GM12875 (cell line): ENCODE results near the gene CEACAM21.

Source experiments
- H3K4me3 ChIP-seq: one replicate; pipeline ENCODE4 v1.5.1; 2011; ENCODE audit warnings: low read depth, low read length, control low read depth
- CTCF ChIP-seq: IDR thresholded peaks from 2 replicates; pipeline ENCODE4 v1.5.1; 2011; ENCODE audit warnings: low read depth, mild to moderate bottlenecking, control low read depth, inconsistent platforms, low read length, moderate library complexity, borderline replicate concordance; ENCODE audit not compliant: insufficient read depth

Gene CEACAM21

GRCh38 chr19:41617941-41618730 lies 42.2 kb downstream of the CEACAM21 start:
- TF ChIP-seq CTCF = no peak
- H3K4me3 ChIP-seq = no peak overlapping the region

GRCh38 chr19:41619018-41619556 lies 43.1 kb downstream of the CEACAM21 start:
- TF ChIP-seq CTCF = no peak
- no peak overlapping the region for H3K4me3 ChIP-seq

- H3K4me3 ChIP-seq = no peak overlapping the region
Measured at GRCh38 chr19:41620171-41620570, 44.2 kb downstream of the CEACAM21 start.

GRCh38 chr19:41621226-41621625 lies 45.3 kb downstream of the CEACAM21 start:
- TF ChIP-seq CTCF = no peak
- H3K4me3 ChIP-seq = no peak overlapping the region

More at GRCh38 chr19:41620171-41620570, 44.2 kb downstream of the CEACAM21 start:
- no peak for TF ChIP-seq CTCF

- TF ChIP-seq CTCF = no peak
- no peak overlapping the region for H3K4me3 ChIP-seq
Measured at GRCh38 chr19:41621654-41622053, 45.7 kb downstream of the CEACAM21 start.

- TF ChIP-seq CTCF = no peak
- H3K4me3 ChIP-seq = no peak overlapping the region
Measured at GRCh38 chr19:41623360-41623759, 47.4 kb downstream of the CEACAM21 start.

- H3K4me3 ChIP-seq = no peak overlapping the region
- TF ChIP-seq CTCF = no peak
Measured at GRCh38 chr19:41624515-41624914, 48.5 kb downstream of the CEACAM21 start.
